Vagina (tissue), 2 donors: ENCODE results near the gene EBF4. TPM values are rescaled to one million over a fixed set of nuclear protein-coding genes. Genes with fewer than 3 reads are reported as not detected.

ENCODE experiments used
- DNase-seq, 2 donors: peaks; one replicate each; pipeline ENCODE4 v3.0.0-alpha.2; 2017; ENCODE audit errors: extremely low spot score in 2 of 2
- H3K27ac ChIP-seq: fragments of 200-600 bp; sonication (generic); one replicate; pipeline ENCODE4 v1.5.1; 2019
- H3K27me3 ChIP-seq: fragments of 200-600 bp; sonication (generic); one replicate; pipeline ENCODE4 v1.5.1; 2019
- H3K36me3 ChIP-seq, 2 donors: fragments of 200-600 bp; sonication (generic); one replicate each; pipeline ENCODE4 v1.5.1; 2017 to 2019
- H3K4me1 ChIP-seq: fragments of 200-600 bp; sonication (generic); one replicate; pipeline ENCODE4 v1.5.1; 2019
- H3K4me3 ChIP-seq, 2 donors: fragments of 200-600 bp; sonication (generic); 1 replicate in 1 of 2; 2 replicates in 1 of 2; pipeline ENCODE4 v1.5.1; 2016 to 2019
- H3K9me3 ChIP-seq: fragments of 200-600 bp; sonication (generic); one replicate; pipeline ENCODE4 v1.5.1; 2019
- CTCF ChIP-seq, 3 experiments: fragments of 450-650 bp in 2 of 3; fragments of 200-600 bp in 1 of 3; sonication (generic) in 1 of 3; IDR thresholded peaks; one replicate each; pipeline ENCODE4 v1.5.1; 2017 to 2019; ENCODE audit warnings: antibody characterized with exemption in 3 of 3, mild to moderate bottlenecking in 2 of 3, moderate library complexity in 2 of 3
- POLR2A ChIP-seq, 2 donors: fragments of 450-650 bp; IDR thresholded peaks; one replicate each; pipeline ENCODE4 v1.6.1; 2017; ENCODE audit warnings: antibody characterized with exemption in 2 of 2, mild to moderate bottlenecking in 2 of 2, moderate library complexity in 2 of 2
- POLR2AphosphoS5 ChIP-seq, 2 donors: sonication (generic); formaldehyde crosslinking; IDR thresholded peaks; one replicate each; pipeline ENCODE4 v1.9.0; 2017; ENCODE audit warnings: antibody characterized with exemption in 2 of 2, mild to moderate bottlenecking in 2 of 2, low read depth in 1 of 2; ENCODE audit not compliant: insufficient read depth in 1 of 2
- intact Hi-C: fragments of 100-400 bp; cut with DNase I; formaldehyde crosslinking; loops from one replicate; pipeline ENCODE4 v1.15.1; 2023
- total RNA-seq: library from RNA; depleted of rRNA; stranded (reverse); fragments of >200 nt; gene quantifications from one replicate; pipeline ENCODE4 v1.2.3, GENCODE V29; 2016

The EBF4 gene
- total RNA-seq, 1 donor from 2014 or later = 23.1 TPM

GRCh38 chr20:2773812-2774211, 81.2 kb downstream of the EBF4 start:
- intact Hi-C loops = no loop called here
- no peak for DNase-seq
- no peaks in the 10 kb centered on the region for H3K36me3 ChIP-seq
- no peaks in the 10 kb centered on the region for H3K27me3 ChIP-seq
- H3K4me1 ChIP-seq = peaks cover 3% of the 10 kb centered on the region
- no peak overlapping the region for H3K27ac ChIP-seq
- no peak overlapping the region for H3K4me3 ChIP-seq
- no peaks in the 10 kb centered on the region for H3K9me3 ChIP-seq
- TF ChIP-seq POLR2AphosphoS5 (IDR thresholded peaks at IDR 0.05; ENCODE audit: insufficient read depth in 1 of 2, low read depth in 1 of 2) = no peak
- no peak for TF ChIP-seq POLR2A (IDR thresholded peaks at IDR 0.05)
- TF ChIP-seq CTCF (IDR thresholded peaks at IDR 0.05) = no peak

GRCh38 chr20:2775139-2775538, 82.6 kb downstream of the EBF4 start:
- H3K36me3 ChIP-seq = no peaks in the 10 kb centered on the region
- DNase-seq = no peak
- TF ChIP-seq CTCF (IDR thresholded peaks at IDR 0.05) = no peak
- TF ChIP-seq POLR2AphosphoS5 (IDR thresholded peaks at IDR 0.05; ENCODE audit: insufficient read depth in 1 of 2, low read depth in 1 of 2) = no peak
- TF ChIP-seq POLR2A (IDR thresholded peaks at IDR 0.05) = no peak
- intact Hi-C loops = no loop called here
- H3K27me3 ChIP-seq = no peaks in the 10 kb centered on the region
- H3K27ac ChIP-seq = no peak overlapping the region
- H3K4me3 ChIP-seq = no peak overlapping the region
- no peaks in the 10 kb centered on the region for H3K9me3 ChIP-seq
- H3K4me1 ChIP-seq = no peaks in the 10 kb centered on the region

GRCh38 chr20:2778602-2779321, 86.2 kb downstream of the EBF4 start:
- no peaks in the 10 kb centered on the region for H3K4me1 ChIP-seq
- no peaks in the 10 kb centered on the region for H3K9me3 ChIP-seq
- TF ChIP-seq POLR2A (IDR thresholded peaks at IDR 0.05) = no peak
- no peak for TF ChIP-seq POLR2AphosphoS5 (IDR thresholded peaks at IDR 0.05; ENCODE audit: insufficient read depth in 1 of 2, low read depth in 1 of 2)
- TF ChIP-seq CTCF (IDR thresholded peaks at IDR 0.05) = no peak
- intact Hi-C loops = no loop called here
- no peak for DNase-seq
- H3K36me3 ChIP-seq = no peaks in the 10 kb centered on the region
- H3K4me3 ChIP-seq = no peak overlapping the region
- no peaks in the 10 kb centered on the region for H3K27me3 ChIP-seq
- H3K27ac ChIP-seq = no peak overlapping the region

DNA sequence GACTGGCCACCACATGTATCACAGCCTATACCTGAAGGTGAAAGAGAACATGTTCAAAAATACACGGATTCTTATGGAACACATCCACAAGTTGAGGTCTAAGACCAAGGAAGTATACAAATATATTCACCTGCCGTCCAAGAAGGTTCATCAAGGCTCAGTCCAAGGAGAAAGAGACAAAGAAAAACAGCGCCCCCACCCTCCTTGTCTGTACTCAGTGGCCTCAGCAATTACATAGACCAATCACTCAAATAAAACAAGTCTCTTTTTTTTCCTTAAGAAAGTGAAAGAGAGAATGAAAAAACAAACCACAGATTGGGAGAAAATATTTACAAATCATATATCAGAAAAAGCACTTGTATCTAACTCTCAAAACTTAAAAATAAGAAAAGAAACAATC, 88.4 kb downstream of the EBF4 start:
- Histone ChIP-seq H3K27me3 (no peaks in the 10 kb centered on the region), H3K27ac (no peak overlapping the region), H3K4me3 (no peak overlapping the region), H3K4me1 (no peaks in the 10 kb centered on the region), H3K36me3 (no peaks in the 10 kb centered on the region), H3K9me3 (no peaks in the 10 kb centered on the region)
- intact Hi-C loops = no loop called here
- no peak for DNase-seq
- no peak for TF ChIP-seq POLR2A (IDR thresholded peaks at IDR 0.05)
- no peak for TF ChIP-seq POLR2AphosphoS5 (IDR thresholded peaks at IDR 0.05; ENCODE audit: insufficient read depth in 1 of 2, low read depth in 1 of 2)
- TF ChIP-seq CTCF (IDR thresholded peaks at IDR 0.05) = no peak

DNA sequence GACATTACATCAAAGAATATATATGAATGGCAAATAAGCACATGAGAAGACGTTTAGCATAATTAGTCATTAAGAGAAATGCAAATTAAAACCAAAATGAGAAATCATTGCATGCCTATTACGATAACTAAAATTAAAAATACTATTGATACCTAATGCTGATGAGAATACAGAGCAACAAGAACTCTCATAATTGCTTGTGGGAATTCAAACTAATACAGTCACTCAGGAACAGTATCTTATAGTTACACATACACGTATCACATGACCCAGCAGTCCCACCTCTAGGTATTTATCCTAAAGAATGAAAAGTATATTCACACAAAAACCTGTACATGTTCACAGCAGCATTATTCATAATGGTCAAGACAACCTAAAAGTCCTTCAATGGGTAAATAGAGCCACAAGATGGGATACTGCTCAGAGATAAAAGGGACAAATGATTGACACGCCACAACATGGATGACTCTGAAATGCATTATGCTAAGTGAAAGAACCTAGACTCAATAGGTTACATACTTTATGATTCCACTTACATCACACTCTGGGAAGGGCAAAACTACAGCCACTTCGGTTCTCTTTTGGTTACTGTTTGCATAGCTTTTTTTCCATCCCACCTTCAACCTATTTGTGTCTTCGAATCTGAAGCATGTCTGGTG, 91.5 kb downstream of the EBF4 start:
- Histone ChIP-seq H3K4me1 (no peaks in the 10 kb centered on the region), H3K9me3 (no peaks in the 10 kb centered on the region), H3K4me3 (no peak overlapping the region), H3K27me3 (no peaks in the 10 kb centered on the region), H3K27ac (no peak overlapping the region), H3K36me3 (no peaks in the 10 kb centered on the region)
- intact Hi-C loops = no loop called here
- no peak for TF ChIP-seq POLR2A (IDR thresholded peaks at IDR 0.05)
- DNase-seq = no peak
